DMS114 treated with DMSO at 0.1 percent for 48 hours (cell line): Measurements from ENCODE around the gene CCDC24.

Source experiments
- DNase-seq: peaks from one replicate; lab custom pipeline; 2025; ENCODE audit not compliant: unreplicated experiment; lab: John Stamatoyannopoulos, UW

CCDC24 gene

GRCh38 chr1:43980255-43981134 lies 10.9 kb upstream of the CCDC24 start:
- DNase-seq = no peak

DNA sequence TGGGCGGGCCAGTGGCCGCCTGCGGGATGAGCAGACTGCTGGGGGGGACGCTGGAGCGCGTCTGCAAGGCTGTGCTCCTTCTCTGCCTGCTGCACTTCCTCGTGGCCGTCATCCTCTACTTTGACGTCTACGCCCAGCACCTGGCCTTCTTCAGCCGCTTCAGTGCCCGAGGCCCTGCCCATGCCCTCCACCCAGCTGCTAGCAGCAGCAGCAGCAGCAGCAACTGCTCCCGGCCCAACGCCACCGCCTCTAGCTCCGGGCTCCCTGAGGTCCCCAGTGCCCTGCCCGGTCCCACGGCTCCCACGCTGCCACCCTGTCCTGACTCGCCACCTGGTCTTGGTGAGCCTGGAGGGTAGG lies 10.3 kb upstream of the CCDC24 start:
- no peak for DNase-seq

DNA sequence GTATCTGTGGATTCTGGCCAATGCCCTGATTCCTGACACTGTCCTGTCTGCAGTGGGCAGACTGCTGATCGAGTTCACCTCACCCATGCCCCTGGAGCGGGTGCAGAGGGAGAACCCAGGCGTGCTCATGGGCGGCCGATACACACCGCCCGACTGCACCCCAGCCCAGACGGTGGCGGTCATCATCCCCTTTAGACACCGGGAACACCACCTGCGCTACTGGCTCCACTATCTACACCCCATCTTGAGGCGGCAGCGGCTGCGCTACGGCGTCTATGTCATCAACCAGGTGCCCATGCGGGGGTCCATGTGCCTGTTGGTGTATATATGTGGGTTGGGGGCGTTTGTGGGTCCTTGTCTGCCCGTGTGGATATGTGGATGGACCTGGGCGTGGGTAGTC lies 9.8 kb upstream of the CCDC24 start:
- DNase-seq = no peak

DNA sequence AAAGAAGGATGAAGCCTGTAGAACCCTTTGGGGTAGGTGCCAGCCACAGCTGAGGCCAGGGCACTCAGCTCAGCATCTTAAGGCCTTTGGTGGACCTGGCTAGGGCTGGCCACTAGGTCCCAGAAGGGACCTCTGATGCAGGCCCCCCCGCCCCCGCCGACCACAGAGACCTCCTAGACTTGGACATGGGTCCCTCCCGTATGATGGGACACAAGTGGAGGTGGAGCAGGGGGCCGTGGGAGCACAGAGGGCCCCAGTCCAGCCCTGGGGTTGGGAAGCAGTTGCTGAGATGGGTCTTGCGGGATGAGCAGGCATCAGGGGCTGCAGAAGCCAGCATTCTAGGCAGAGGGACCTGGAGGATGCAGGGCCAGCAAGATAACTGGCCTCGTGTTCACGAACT lies 9.2 kb upstream of the CCDC24 start:
- DNase-seq = no peak

DNA sequence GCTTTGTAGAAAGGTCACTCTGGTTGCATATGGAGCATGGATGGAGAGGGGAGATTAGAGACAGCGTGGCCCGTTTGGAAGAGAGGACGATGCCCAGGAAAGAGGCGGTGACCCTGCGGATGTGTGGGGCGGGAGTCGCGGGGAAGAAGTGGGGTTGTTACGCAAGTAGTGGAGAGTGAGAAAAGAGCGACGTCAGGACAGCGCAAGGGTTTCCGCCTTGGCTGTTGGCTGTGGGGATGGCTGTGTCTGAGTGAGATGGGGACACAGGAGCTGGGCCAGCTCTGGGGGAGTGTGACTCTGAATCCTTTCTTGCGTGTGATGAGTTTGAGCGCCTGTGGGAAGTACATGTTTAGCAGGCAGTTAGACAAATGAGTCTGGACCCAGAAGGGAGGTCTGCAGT lies 8.6 kb upstream of the CCDC24 start:
- DNase-seq = no peak

GRCh38 chr1:43983253-43983899 lies 8.0 kb upstream of the CCDC24 start:
- no peak for DNase-seq

DNA sequence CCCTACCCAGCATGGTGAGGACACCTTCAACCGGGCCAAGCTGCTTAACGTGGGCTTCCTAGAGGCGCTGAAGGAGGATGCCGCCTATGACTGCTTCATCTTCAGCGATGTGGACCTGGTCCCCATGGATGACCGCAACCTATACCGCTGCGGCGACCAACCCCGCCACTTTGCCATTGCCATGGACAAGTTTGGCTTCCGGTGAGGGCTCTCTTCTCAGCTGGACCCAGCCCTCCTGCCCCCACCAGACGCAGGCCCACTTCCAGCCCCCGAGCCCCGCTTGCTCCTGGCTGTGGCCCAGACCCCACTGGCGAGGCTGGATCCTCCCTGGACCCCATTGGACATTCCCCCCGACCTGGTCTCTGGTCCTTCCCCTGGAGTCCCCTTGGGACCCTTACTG lies 6.5 kb upstream of the CCDC24 start:
- DNase-seq = no peak

- DNase-seq = no peak
Measured at GRCh38 chr1:43985984-43986595, 5.3 kb upstream of the CCDC24 start.

GRCh38 chr1:43986712-43987111 lies 4.7 kb upstream of the CCDC24 start:
- peak; percentile 28 for DNase-seq

- no peak for DNase-seq
Measured at GRCh38 chr1:43987159-43987902, 4.1 kb upstream of the CCDC24 start.

GRCh38 chr1:43990271-43991199 lies 864 bp upstream of the CCDC24 start:
- no peak for DNase-seq

- DNase-seq = no peak
Measured at GRCh38 chr1:43991200-43991475, 261 bp upstream of the CCDC24 start.

GRCh38 chr1:43992232-43992995 lies 1.0 kb downstream of the CCDC24 start:
- DNase-seq = no peak

DNA sequence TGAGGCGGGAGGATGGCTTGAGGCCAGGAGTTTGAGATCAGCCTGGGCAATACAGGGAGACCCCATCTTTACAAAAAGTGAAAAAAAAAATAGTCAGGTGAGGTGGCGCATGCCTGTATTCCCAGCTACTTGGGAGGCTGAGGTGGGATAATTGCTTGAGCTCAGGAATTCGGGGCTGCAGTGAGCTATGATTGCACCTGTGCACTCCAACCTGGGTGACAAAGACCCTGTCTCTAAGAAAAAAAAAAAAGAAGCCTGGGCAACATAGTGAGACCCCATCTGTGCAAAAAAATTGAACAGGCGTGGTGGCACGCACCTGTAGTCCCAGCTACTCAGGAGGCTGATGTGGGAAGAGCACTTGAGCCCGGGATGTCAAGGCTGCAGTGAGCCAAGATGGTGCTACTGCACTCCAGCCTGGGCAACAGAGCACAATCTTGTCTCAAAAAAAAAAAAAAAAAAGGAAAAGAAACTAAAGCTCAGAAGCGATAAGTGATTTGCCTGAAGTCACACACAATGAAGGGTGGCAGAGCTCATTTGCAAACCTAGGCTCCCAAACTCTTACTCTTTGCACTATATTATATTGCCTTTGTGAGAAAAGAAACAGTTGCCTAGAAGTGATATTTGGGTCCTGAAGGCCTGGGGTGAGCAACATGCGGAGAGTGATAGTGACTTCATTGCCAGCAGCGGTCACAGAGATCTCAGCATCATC lies 2.0 kb downstream of the CCDC24 start:
- no peak for DNase-seq

- no peak for DNase-seq
Measured at GRCh38 chr1:43994071-43994470, 2.7 kb downstream of the CCDC24 start.

DNA sequence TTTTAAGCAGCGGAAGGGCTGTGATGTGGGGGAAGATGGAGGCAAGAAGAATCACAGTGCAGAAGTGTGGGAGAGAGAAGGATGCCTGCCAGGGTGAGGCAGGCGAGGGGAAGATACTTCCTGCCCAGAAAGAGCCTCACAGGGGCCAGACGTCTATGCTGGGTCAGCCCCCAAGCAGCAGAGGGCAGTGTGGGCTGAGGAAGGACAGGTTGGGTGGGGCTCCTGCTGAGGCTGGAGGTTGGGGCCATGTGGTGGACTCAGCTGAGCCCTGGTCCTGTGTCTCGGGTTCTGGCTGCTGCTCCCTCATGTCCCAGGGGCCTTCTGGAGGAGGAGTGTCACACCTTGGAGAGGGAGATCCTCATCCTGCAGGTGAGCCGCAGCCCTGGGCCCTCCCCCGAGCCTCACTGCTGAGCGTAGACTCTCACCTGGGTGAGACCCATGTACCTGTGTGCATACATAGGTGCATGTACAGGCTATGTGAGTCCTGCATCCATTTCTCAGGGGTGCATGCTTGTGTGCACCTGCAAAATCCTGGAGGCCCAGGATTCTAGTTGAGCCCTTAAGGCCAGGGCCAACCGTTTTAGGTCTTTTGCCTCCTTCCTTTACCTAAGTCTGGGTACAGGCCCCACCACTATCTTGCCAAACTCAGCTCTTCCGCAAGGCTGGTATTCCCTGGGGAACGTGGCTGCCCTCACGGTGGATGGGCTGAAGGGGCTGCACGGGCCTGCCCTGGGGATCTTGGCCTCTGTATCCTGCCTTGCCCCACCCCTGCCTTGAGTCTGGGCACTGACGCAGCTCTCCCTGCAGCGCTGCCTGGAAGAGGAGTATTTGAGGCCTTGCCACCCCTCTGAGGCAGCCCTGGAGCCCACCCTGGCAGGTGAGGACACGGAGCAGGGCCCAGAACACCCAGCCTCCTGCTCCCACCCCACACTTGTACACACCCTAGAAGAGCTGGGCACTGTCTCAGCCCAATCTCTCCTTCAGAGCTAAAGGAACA lies 3.7 kb downstream of the CCDC24 start:
- peak; percentile 21 for DNase-seq

DNA sequence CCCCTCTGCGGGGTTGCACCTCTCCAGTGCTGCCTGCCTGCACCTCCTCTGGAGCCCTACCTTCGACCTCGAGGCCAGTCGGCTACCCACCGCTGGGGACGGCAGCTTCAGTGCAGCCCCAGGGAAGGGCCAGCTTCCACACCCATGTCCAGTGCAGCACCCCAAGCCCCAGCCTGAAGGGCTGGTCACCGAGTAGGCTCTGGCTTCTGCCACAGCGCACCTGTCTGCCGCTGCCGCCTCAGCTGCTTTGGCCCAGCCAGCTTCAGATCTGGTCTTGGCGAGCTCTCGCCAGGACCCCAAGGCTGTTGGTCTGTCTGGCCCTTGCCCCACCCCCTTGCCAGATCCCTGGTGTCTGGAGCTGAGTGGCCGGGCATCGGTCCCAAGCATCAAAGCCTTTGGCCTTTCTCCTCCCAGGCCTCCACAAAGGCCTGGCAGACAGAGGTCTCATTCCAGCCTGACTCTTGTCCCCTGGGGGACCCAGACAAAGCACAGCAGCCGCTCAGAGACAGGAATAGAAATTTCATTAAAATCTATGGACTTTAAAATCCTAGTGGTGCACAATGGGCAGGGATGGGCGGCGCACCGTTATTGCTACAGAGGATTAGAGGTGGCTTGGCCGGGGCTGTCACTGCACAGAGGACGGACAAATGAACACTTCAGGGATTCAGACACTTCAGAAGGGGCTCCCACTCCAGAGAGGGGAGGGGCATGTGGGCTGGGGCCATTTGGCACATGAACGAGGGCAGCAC lies 4.8 kb downstream of the CCDC24 start:
- no peak for DNase-seq
